Activated CD4-positive, CD25-positive, alpha-beta regulatory T cell treated with anti-CD3 and anti-CD28 coated beads, Interleukin-2, amount 50 U/mL, for 16 hours (primary cell): ENCODE results near the gene MDM1.

Source experiments
- DNase-seq: peaks from one replicate; pipeline ENCODE4 v3.0.0-alpha.2; 2020; ENCODE audit warnings: low read depth, low spot score

The MDM1 gene

GRCh38 chr12:68358532-68359485 lies 26.6 kb upstream of the MDM1 start:
- DNase-seq = peak; percentile 50

GRCh38 chr12:68356986-68357385 lies 24.8 kb upstream of the MDM1 start:
- DNase-seq = no peak

GRCh38 chr12:68356060-68356695 lies 24.0 kb upstream of the MDM1 start:
- DNase-seq = no peak

GRCh38 chr12:68354977-68355541 lies 22.9 kb upstream of the MDM1 start:
- DNase-seq = no peak

- DNase-seq = no peak
Measured at GRCh38 chr12:68352067-68352466, 19.9 kb upstream of the MDM1 start.

DNA sequence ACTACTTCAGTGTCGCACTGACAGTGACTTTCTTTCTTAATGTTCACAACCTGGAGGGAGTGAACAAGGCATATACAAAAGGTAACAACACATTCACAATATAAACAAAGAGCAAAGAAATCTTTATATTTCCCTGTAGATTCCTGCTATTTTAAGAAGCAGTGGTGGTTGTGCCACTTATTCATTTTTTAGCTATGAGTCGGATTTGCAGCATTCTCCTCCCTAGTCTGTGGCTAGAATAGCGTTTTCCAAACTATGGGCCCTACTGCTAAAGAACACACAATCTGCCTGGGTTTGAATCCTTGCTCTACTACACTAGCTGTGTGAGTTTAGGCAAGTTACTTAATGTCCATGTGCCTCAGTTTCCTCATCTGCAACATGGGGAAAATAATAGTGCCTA lies 18.6 kb upstream of the MDM1 start:
- DNase-seq = no peak

DNA sequence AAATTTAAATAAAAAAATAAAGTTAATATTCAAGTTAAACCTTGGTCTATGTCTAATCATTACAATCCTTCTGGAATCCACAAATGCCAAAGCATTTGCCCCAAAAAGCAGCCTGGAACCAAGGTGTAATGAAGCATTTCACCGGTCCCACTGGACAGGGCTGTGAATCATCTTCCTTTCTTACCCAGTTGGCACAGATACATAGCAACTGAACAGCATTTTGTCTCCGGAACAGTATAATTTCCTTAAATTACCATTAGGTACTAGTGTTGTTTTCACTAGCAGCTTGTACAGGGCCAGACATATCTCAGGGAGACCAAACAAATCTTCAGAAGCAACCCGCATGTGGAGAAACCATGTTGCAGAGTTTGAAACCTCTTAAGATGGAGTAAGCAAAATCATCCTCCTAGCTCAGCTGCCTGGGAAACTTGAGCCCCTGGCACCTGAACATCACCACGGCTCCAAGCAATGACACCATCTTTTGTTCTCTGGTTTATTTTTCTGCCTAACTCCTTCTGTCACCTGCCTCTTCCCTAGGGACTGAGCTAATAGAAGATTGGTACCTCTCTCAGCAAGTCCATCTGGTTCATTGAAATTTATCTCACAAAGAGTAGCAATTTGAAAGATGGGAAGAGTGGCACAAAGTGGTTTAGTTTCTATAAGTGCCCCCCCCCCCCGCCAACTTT lies 17.9 kb upstream of the MDM1 start:
- no peak for DNase-seq

GRCh38 chr12:68349220-68349621 lies 17.1 kb upstream of the MDM1 start:
- DNase-seq = no peak

DNA sequence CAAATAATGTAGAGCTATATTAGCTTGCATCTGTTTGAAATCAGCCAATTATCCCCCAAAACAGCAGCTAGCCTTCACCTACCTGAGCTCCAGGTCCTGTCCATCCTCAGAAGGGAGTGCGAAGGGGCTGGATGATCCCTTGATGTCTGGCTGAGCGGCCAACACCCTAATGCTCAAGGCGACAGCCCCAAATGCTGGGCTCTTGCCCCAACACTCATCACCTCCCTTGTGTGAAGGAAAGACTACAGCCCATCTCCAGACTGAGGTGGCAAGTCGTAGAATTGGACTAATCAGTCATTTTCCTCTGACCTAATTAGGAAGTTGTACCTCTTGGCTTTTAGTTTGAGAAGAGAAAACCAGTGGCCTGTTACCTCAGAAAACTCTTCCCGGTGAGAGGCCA lies 16.3 kb upstream of the MDM1 start:
- DNase-seq = no peak

GRCh38 chr12:68345763-68346162 lies 13.6 kb upstream of the MDM1 start:
- no peak for DNase-seq

GRCh38 chr12:68344126-68344525 lies 12.0 kb upstream of the MDM1 start:
- DNase-seq = no peak

- no peak for DNase-seq
Measured at GRCh38 chr12:68342966-68343365, 10.8 kb upstream of the MDM1 start.

DNA sequence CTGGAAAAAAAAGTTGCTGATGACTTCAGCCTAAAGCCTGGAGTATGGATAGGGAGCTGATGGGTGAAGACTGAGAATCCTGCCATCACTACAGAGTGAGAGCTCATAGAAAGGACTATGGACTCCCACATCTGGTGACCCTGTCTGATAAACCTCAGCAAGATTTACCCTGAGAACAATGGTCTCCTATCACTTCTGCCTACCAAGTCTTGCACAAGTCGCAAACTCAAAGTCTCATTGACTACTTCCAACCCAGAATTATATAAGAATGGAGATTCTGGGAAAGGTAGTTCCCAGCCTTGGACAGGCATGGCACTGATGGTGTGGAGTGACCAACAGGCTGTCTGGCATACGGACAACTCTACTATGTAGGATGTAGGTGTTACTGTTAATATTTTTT lies 9.7 kb upstream of the MDM1 start:
- DNase-seq = no peak

- DNase-seq = no peak
Measured at GRCh38 chr12:68340404-68341270, 8.5 kb upstream of the MDM1 start.

- DNase-seq = no peak
Measured at GRCh38 chr12:68336889-68337303, 4.7 kb upstream of the MDM1 start.

GRCh38 chr12:68335462-68335861 lies 3.3 kb upstream of the MDM1 start:
- DNase-seq = no peak

DNA sequence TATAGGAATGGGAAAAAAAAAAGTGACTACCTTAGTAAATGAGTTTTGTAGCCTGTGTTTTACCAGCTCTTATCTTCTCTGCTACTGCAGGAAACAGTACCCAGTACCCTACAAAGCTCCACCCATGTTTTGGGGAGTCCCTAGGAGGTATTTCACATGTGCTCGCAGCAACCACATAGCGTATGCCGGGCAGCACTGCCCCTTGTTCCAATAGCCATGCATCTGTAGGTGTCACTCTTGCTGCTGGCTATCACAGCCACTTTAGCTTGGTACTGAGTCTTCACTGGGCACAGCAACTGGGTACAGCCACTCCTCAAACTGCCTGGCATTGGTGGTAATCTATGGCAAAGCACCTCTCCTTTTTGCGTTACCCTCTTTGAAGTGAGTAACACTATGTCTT lies 2.0 kb upstream of the MDM1 start:
- no peak for DNase-seq

DNA sequence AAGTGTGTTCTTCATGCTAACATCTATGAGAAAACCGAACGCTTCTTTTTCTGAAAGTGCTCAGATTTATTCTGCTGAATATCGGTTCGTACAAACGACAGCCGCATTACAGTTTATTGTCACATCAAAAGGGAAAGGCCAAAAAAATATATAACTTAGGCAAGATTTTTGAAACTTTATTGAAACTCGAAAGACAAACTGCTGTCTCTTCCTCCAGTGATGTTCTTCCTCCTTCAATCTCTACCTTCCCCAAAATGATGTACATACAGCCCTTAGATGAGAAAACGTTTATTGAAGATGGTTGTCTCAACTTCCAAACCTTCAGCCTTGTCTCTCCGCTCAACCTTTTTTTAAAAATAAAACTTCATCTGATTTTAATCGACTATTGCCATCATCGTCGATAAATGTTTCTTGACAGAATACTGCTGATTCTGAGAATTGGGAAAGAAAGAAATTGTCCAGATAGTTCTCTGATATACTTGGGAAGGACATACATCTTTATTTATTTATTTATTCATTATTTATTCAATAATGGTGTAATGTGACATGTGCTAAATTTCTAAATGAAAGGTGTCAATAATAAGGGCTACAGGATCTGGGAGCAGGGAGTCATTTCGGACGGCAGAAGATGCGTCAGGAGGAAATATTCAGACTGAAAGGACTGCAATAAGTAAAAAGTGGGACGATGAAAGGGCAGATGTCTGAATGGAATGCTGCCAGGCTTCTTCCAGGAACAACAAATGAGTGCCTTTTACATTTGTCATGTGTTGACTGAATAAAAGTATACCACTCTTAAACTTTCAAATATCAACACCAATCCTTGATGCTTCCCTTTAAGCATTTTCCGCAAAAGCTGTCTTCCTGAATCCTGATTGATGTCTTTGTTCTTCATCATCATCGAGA lies 817 bp upstream of the MDM1 start:
- no peak for DNase-seq

GRCh38 chr12:68331500-68331868 lies 678 bp downstream of the MDM1 start:
- no peak for DNase-seq

DNA sequence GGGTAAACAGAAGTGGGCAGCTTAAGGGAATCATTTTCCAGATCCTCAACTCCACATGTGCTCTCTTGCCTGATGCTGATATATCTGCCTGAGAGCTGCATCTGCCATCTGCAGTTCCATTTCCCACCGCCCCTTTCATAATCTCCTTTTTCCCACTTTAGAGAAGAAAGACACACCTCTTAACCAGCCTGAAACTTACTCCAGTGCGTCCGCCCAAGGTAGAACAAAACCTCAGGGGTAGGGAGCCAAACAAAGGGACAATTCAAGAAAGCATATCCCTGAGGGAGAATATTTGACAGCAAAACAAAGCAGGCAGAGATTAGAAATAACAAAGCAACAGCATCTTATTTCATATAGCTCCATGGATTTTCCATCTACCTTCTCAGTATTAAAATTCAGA lies 4.3 kb downstream of the MDM1 start:
- DNase-seq = no peak
